Stimulated activated CD4-positive, alpha-beta T cell treated with anti-CD3 and anti-CD28 coated beads, Interleukin-4, amount 100 ng/mL, for 48 hours (primary cell): Measurements from ENCODE around the gene STK31.
"Not testable (repeated sequence)": the region's sequence is repeated elsewhere in the genome, so short reads cannot be mapped to it uniquely, and the experiment has no call there.

Experiments
- DNase-seq, 2 donors: peaks; one replicate each; pipeline ENCODE4 v3.0.0-alpha.2; 2020; ENCODE audit warnings: low read depth in 2 of 2

Gene STK31

GRCh38 chr7:23710000-23710399, at the start of gene STK31:
TSS of gene STK31 (plus strand) at chr7:23710219. CDS start at chr7:23710286, 67 bp downstream.
- DNase-seq, result no peak

GRCh38 chr7:23661385-23661784, 48.6 kb upstream of the STK31 start:
- DNase-seq, result no peak

GRCh38 chr7:23662124-23662983, 47.7 kb upstream of the STK31 start:
- no peak for DNase-seq

DNA sequence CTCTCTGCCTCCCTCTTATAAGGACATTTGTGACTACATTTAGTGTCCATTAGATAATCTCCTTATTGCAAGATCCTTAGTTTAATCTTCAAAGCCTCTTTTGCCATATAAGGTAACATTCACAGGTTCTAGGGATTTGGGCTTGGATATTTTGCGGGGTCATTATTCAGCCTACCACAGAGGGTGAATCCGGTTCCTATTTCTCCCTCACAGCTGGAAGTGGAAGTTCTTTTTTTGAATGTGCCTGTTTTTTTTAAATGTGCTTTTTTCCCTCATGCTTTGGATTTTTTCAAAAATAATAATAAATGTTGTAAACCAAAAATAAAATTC, 47.1 kb upstream of the STK31 start:
- no peak for DNase-seq

- DNase-seq, result no peak
These were observed 45.9 kb upstream of the STK31 start for GRCh38 chr7:23664122-23664521.

- DNase-seq, result no peak
These were observed 38.0 kb upstream of the STK31 start for GRCh38 chr7:23672033-23672432.

DNA sequence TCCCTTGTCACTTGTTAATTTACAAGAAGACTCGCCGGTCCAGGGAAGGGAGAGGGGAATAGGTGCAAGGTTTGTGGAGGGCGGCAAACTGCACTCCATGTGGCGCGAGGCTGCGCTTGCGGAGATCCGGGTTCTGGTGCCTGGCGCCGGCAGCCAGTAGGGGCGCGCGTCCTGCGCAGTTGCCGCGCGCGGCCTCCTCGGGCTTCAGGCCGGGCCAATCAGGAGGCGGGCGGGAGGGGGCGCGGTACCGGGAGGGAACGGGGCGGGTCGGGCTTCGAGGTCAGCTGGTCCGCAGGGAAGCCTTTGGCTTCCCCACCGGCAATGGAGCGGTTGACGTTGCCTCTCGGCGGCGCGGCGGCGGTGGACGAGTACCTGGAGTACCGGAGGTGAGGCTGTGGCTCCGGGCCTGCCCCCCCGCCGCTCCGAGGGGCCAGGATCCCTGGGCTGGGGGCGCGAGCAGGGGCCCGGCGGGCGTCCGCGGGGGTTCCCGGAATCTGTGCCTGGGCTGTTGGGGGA, 30.1 kb upstream of the STK31 start, which contains the start of gene FAM221A:
FAM221A (plus strand) TSS at position 302 of the 516 bp plus-strand sequence; CDS start at position 322, 20 bp downstream.
- DNase-seq, result peak; percentile 80 to 81

DNA sequence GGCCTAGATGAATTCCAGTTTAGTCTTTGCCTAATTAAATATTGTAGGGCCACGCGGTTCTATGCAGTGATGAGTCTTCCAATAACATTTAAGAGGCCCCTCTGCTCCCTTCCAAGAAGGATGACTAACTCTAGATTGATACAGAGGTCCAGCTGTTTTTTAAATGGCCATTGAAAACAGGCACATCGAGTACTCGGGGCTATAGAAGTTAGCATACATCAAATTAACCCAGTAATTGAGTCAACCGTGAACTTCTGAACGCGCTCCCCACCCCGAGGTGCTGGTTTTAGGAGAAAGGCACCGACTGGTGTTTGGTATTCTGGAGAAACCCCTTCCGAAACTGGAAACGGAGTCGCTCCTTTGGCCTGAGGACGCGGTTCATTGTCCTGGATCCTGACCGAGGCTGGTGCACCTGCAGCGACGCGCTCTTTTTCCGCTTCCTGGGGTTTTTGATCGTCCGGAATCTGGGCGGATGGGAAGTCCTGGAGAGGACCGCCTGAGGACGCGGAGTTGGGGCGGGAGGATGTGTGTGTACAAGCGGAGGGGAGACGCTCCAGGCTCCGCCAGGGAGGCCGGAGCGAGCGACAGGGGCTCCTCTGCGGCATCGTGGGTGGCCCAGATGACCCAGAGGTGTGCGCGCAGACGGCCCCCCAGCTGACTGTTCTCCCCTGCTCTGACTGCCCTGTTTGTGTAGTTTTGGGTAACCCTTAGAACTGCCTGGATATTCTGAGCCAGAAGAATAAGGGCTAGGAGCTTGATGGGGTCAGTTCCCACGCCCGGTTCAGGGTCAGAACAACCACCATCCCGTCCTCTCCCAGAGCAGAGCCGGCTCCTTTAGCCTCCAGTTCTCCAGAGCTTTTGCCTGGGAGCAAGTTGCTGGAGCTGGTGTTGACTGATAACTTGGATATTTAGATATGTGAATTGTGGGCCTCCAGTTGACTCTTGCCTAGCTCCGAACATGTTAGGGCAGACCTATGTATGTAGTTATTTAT, 29.3 kb upstream of the STK31 start:
- DNase-seq, result peak; percentile 18 to 26

DNA sequence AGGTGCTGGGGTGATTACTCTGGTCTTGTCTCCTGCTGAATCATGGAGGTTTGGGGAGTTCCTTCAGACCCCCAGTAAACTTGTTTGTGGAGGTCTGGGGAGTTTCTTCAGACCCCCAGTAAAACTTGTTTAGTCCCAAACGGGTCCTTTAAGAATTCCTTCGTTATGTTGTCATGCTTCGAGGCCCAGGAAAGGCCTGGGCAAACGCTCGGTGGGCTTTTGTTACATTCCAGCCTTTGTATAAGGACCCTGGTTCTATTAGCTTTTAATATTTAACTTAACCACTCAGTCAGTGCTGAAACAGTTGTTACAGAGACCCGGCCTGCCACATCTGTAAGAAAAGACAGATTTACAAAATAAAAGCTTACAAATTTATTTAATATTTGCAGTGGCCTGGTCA, 26.0 kb upstream of the STK31 start:
- DNase-seq, result not testable (repeated sequence)

- no peak for DNase-seq
These were observed 24.3 kb upstream of the STK31 start for GRCh38 chr7:23685731-23686130.

DNA sequence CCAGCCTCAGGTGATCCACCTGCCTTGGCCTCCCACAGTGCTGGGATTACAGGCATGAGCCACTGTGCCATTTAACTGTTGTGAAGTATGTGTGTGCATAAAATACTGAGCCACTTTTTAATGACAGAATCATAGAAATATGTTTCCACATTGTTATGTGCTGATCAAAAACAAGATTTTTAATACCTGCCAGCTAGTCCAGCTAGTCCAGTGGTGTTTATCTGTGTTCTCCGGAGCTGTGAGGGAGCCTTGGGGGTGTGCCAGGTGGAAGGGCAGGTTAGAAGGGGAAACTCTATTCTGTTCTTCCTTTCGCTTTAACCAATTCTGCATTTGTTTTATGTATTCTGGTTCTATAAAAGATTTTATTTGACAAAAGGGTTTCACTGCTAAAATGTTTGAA, 23.0 kb upstream of the STK31 start:
- DNase-seq, result no peak

DNA sequence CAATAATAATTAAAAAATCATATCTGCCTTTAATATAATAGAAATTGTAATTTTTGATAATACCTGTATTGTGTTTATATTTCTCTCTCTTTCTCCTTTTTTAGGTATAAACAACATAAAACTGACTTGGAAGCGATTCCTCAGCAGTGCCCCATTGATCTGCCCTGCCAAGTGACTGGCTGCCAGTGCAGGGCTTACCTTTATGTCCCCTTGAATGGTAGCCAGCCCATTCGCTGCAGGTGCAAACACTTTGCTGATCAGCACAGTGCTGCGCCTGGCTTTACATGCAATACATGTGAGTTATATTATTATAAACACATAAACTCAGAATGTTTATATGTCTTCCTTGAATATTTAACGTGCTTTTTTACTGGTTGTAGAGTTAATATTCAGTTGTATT, 20.9 kb upstream of the STK31 start:
- DNase-seq, result no peak

DNA sequence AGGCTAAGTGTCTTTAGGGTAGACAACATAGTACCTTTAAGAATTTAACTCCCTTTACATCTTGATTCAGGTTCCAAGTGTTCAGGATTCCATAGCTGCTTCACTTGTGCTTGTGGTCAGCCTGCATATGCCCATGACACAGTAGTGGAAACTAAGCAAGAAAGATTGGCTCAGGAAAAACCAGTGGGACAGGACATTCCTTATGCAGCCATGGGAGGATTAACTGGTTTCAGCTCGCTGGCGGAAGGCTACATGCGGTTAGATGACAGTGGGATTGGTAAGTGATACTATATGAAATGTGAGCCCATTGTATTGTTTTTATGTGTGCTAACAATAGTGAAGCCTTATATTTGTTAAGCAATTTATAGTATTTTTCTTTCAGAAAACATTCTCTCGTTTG, 18.7 kb upstream of the STK31 start:
- no peak for DNase-seq

GRCh38 chr7:23693224-23693623, 16.8 kb upstream of the STK31 start:
- DNase-seq, result no peak

- peak; percentile 51 to 54 for DNase-seq
These were observed 13.0 kb upstream of the STK31 start for GRCh38 chr7:23696916-23697441.

GRCh38 chr7:23698822-23699221, 11.2 kb upstream of the STK31 start:
- DNase-seq, result no peak

GRCh38 chr7:23700046-23700445, 10.0 kb upstream of the STK31 start:
- DNase-seq, result no peak

DNA sequence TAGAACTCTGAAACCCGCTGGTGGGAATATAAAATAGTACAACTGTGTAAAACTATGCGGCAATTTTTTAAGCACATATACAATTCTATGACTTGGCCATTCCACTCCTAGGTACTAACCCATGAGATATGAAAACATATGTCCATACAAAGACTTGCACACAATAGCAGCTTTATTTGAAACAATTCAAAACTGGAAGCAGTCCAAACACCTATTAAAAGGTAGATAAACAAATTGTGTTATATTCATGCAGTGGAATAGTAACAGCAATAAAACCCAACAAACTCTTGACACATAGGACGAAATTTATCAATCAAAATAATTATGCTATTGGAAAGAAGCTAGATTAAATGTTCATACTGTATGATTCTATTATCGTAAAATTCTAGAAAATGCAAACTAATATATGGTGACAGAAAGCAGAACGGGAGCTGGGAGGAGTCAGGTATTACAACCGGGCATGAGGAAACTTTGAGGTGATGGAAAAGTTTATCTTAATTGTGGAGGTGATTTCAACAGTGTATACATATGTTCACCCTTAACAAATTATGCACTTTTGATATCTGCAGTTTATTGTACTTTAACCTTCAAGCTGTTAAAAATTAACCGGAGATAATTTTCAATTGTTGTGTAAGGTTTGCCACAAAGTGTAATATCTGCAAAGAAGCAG, 803 bp upstream of the STK31 start:
- no peak for DNase-seq

GRCh38 chr7:23712368-23713284, 2.6 kb downstream of the STK31 start:
- DNase-seq, result no peak
